ENCODE data around the gene RTF2.

DNA sequence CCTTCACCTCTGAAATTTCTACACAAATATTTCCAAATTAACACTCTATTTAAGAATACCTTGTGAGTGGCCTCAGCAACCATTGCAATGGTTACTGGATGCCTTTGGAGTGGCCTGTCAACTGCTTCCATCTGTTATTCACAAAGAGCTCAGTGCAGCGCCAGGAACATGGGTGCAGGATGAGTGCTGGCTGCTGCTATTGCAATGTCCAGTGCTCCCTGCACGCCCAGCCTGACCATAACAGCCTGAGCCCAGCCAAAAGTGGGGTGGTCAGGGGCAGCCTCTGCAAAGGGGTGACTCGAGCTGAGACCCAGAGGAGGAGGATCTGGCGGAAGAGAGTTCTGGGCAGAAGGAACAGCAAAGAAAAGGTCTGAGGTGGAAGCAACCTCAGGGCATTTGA, 38.0 kb upstream of the RTF2 start:
- no peak for TF ChIP-seq CTCF (conservative IDR thresholded peaks at IDR 0.05; ENCODE audit: low read length)
- TF ChIP-seq EZH2phosphoT487 (IDR thresholded peaks at IDR 0.05; ENCODE audit: borderline replicate concordance, low read depth, low read length), result no peak

Data from OCI-LY7 (cell line).